ENCODE data around the gene ITPR2.

The ITPR2 gene

GRCh38 chr12:26410689-26411088, 422.3 kb downstream of the ITPR2 start:
- TF ChIP-seq CTCF (IDR thresholded peaks at IDR 0.05; ENCODE audit: insufficient read depth, low read length, poor library complexity, severe bottlenecking) = no peak
- Histone ChIP-seq H3K36me3 (ENCODE audit: control insufficient read depth, insufficient read depth, low read length) (peaks cover 3% of the 10 kb centered on the region), H3K4me3 (replicated peaks; ENCODE audit: low read depth, low read length) (no peak overlapping the region), H3K27me3 (replicated peaks; ENCODE audit: control insufficient read depth, insufficient read depth, low read length) (no peaks in the 10 kb centered on the region)
- DNase-seq (ENCODE audit: extremely low read depth, insufficient read length) = no peak

GRCh38 chr12:26406813-26407212, 426.2 kb downstream of the ITPR2 start:
- no peak for DNase-seq (ENCODE audit: extremely low read depth, insufficient read length)
- no peak for TF ChIP-seq CTCF (IDR thresholded peaks at IDR 0.05; ENCODE audit: insufficient read depth, low read length, poor library complexity, severe bottlenecking)
- Histone ChIP-seq H3K36me3 (ENCODE audit: control insufficient read depth, insufficient read depth, low read length) (peaks cover 8% of the 10 kb centered on the region), H3K4me3 (replicated peaks; ENCODE audit: low read depth, low read length) (no peak overlapping the region), H3K27me3 (replicated peaks; ENCODE audit: control insufficient read depth, insufficient read depth, low read length) (no peaks in the 10 kb centered on the region)

- Histone ChIP-seq H3K4me3 (replicated peaks; ENCODE audit: low read depth, low read length) (no peak overlapping the region), H3K27me3 (replicated peaks; ENCODE audit: control insufficient read depth, insufficient read depth, low read length) (no peaks in the 10 kb centered on the region), H3K36me3 (ENCODE audit: control insufficient read depth, insufficient read depth, low read length) (peaks cover 10% of the 10 kb centered on the region)
- TF ChIP-seq CTCF (IDR thresholded peaks at IDR 0.05; ENCODE audit: insufficient read depth, low read length, poor library complexity, severe bottlenecking) = no peak
- DNase-seq (ENCODE audit: extremely low read depth, insufficient read length) = no peak
These were observed 426.6 kb downstream of the ITPR2 start for GRCh38 chr12:26406391-26406790.

- Histone ChIP-seq H3K27me3 (replicated peaks; ENCODE audit: control insufficient read depth, insufficient read depth, low read length) (no peaks in the 10 kb centered on the region), H3K4me3 (replicated peaks; ENCODE audit: low read depth, low read length) (no peak overlapping the region), H3K36me3 (ENCODE audit: control insufficient read depth, insufficient read depth, low read length) (peaks cover 10% of the 10 kb centered on the region)
- no peak for TF ChIP-seq CTCF (IDR thresholded peaks at IDR 0.05; ENCODE audit: insufficient read depth, low read length, poor library complexity, severe bottlenecking)
- DNase-seq (ENCODE audit: extremely low read depth, insufficient read length) = no peak
These were observed 429.4 kb downstream of the ITPR2 start for GRCh38 chr12:26403601-26404000.

GRCh38 chr12:26402648-26403047, 430.3 kb downstream of the ITPR2 start:
- TF ChIP-seq CTCF (IDR thresholded peaks at IDR 0.05; ENCODE audit: insufficient read depth, low read length, poor library complexity, severe bottlenecking) = peak; percentile 9
- no peaks in the 10 kb centered on the region for H3K27me3 ChIP-seq (replicated peaks; ENCODE audit: control insufficient read depth, insufficient read depth, low read length)
- peaks cover 11% of the 10 kb centered on the region for H3K36me3 ChIP-seq (ENCODE audit: control insufficient read depth, insufficient read depth, low read length)
- no peak for DNase-seq (ENCODE audit: extremely low read depth, insufficient read length)
- H3K4me3 ChIP-seq (replicated peaks; ENCODE audit: low read depth, low read length) = no peak overlapping the region

- Histone ChIP-seq H3K4me3 (replicated peaks; ENCODE audit: low read depth, low read length) (no peak overlapping the region), H3K27me3 (replicated peaks; ENCODE audit: control insufficient read depth, insufficient read depth, low read length) (no peaks in the 10 kb centered on the region), H3K36me3 (ENCODE audit: control insufficient read depth, insufficient read depth, low read length) (peaks cover 11% of the 10 kb centered on the region)
- TF ChIP-seq CTCF (IDR thresholded peaks at IDR 0.05; ENCODE audit: insufficient read depth, low read length, poor library complexity, severe bottlenecking) = no peak
- DNase-seq (ENCODE audit: extremely low read depth, insufficient read length) = no peak
These were observed 431.1 kb downstream of the ITPR2 start for GRCh38 chr12:26401874-26402273.
